ENCODE results near the gene HTT.

Gene HTT

GRCh38 chr4:3248178-3248480, 173.6 kb downstream of the HTT start:
- DNase-seq (ENCODE audit: low read depth in 1 of 2, low spot score in 1 of 2): no peak
- no peak for TF ChIP-seq JUND (IDR thresholded peaks at IDR 0.05; ENCODE audit: low read depth)
- in situ Hi-C loops (cut with HindIII; ENCODE audit: low pct_unique_long_range_greater_than_20kb, low sequenced_read_pairs): no loop called here

GRCh38 chr4:3248811-3249661, 174.6 kb downstream of the HTT start, which contains the start of gene MSANTD1:
Gene MSANTD1, plus strand, starts transcription at chr4:3249159. Its CDS starts 64 bp downstream, at chr4:3249223.
- in situ Hi-C loops (cut with HindIII; ENCODE audit: low pct_unique_long_range_greater_than_20kb, low sequenced_read_pairs): no loop called here
- no peak for DNase-seq (ENCODE audit: low read depth in 1 of 2, low spot score in 1 of 2)

GRCh38 chr4:3249711-3250437, 175.4 kb downstream of the HTT start:
- in situ Hi-C loops (cut with HindIII; ENCODE audit: low pct_unique_long_range_greater_than_20kb, low sequenced_read_pairs): no loop called here
- TF ChIP-seq JUND (IDR thresholded peaks at IDR 0.05; ENCODE audit: low read depth): no peak
- DNase-seq (ENCODE audit: low read depth in 1 of 2, low spot score in 1 of 2): no peak

More at GRCh38 chr4:3248811-3249661, 174.6 kb downstream of the HTT start, which contains the start of gene MSANTD1:
- TF ChIP-seq JUND (IDR thresholded peaks at IDR 0.05; ENCODE audit: low read depth): no peak

- DNase-seq (ENCODE audit: low read depth in 1 of 2, low spot score in 1 of 2): no peak
- TF ChIP-seq JUND (IDR thresholded peaks at IDR 0.05; ENCODE audit: low read depth): no peak
These were observed 176.0 kb downstream of the HTT start for GRCh38 chr4:3250438-3250955.

GRCh38 chr4:3250956-3251690, 176.6 kb downstream of the HTT start:
- no peak for DNase-seq (ENCODE audit: low read depth in 1 of 2, low spot score in 1 of 2)
- no peak for TF ChIP-seq JUND (IDR thresholded peaks at IDR 0.05; ENCODE audit: low read depth)
- in situ Hi-C loops (cut with HindIII; ENCODE audit: low pct_unique_long_range_greater_than_20kb, low sequenced_read_pairs): no loop called here

More at GRCh38 chr4:3250438-3250955, 176.0 kb downstream of the HTT start:
- in situ Hi-C loops (cut with HindIII; ENCODE audit: low pct_unique_long_range_greater_than_20kb, low sequenced_read_pairs): no loop called here

GRCh38 chr4:3251691-3252479, 177.4 kb downstream of the HTT start:
- TF ChIP-seq JUND (IDR thresholded peaks at IDR 0.05; ENCODE audit: low read depth): no peak
- no peak for DNase-seq (ENCODE audit: low read depth in 1 of 2, low spot score in 1 of 2)
- in situ Hi-C loops (cut with HindIII; ENCODE audit: low pct_unique_long_range_greater_than_20kb, low sequenced_read_pairs): no loop called here

GRCh38 chr4:3252480-3252828, 178.0 kb downstream of the HTT start:
- DNase-seq (ENCODE audit: low read depth in 1 of 2, low spot score in 1 of 2): no peak
- in situ Hi-C loops (cut with HindIII; ENCODE audit: low pct_unique_long_range_greater_than_20kb, low sequenced_read_pairs): no loop called here
- no peak for TF ChIP-seq JUND (IDR thresholded peaks at IDR 0.05; ENCODE audit: low read depth)

GRCh38 chr4:3252831-3253641, 178.6 kb downstream of the HTT start:
- in situ Hi-C loops (cut with HindIII; ENCODE audit: low pct_unique_long_range_greater_than_20kb, low sequenced_read_pairs): no loop called here
- no peak for TF ChIP-seq JUND (IDR thresholded peaks at IDR 0.05; ENCODE audit: low read depth)
- DNase-seq (ENCODE audit: low read depth in 1 of 2, low spot score in 1 of 2): no peak

GRCh38 chr4:3253808-3254207, 179.3 kb downstream of the HTT start:
- in situ Hi-C loops (cut with HindIII; ENCODE audit: low pct_unique_long_range_greater_than_20kb, low sequenced_read_pairs): no loop called here
- DNase-seq (ENCODE audit: low read depth in 1 of 2, low spot score in 1 of 2): no peak

GRCh38 chr4:3254302-3255131, 180.0 kb downstream of the HTT start:
- no peak for DNase-seq (ENCODE audit: low read depth in 1 of 2, low spot score in 1 of 2)
- TF ChIP-seq JUND (IDR thresholded peaks at IDR 0.05; ENCODE audit: low read depth): no peak
- in situ Hi-C loops (cut with HindIII; ENCODE audit: low pct_unique_long_range_greater_than_20kb, low sequenced_read_pairs): no loop called here

More at GRCh38 chr4:3253808-3254207, 179.3 kb downstream of the HTT start:
- no peak for TF ChIP-seq JUND (IDR thresholded peaks at IDR 0.05; ENCODE audit: low read depth)
